ENCODE data around the gene CSH1. TPM values are rescaled to one million over a fixed set of nuclear protein-coding genes. Genes with fewer than 3 reads are reported as not detected.
A peak's percentile ranks its signal among the peaks of the same experiment; 100 is the strongest.

The CSH1 gene
- total and polyA plus RNA-seq, 2 donors (not counting 1 experiment from before 2014, with no cell fraction given) = not detected

- Histone ChIP-seq H3K4me2 (replicated peaks; ENCODE audit: low read depth, low read length, poor library complexity, severe bottlenecking) (peak overlapping the region; percentile 75), H3K9me3 (ENCODE audit: control extremely low read depth in 1 of 3, control insufficient read depth in 2 of 3, insufficient read depth in 1 of 3, low read length in 2 of 3) (peaks cover 0 to 16% (median 0%) of the 10 kb centered on the region in 3 donors), H3K79me2 (ENCODE audit: control insufficient read depth, insufficient read depth, low read length) (no peaks in the 10 kb centered on the region), H3K9ac (ENCODE audit: low read length) (peak overlapping the region; percentile 62), H3K27me3 (replicated peaks in 1 of 4; ENCODE audit: control extremely low read depth in 1 of 4, control insufficient read depth in 3 of 4, insufficient read depth in 4 of 4, low read length in 3 of 4) (no peaks in the 10 kb centered on the region), H3K4me1 (ENCODE audit: control insufficient read depth in 2 of 2, insufficient read depth in 2 of 2, low read length in 2 of 2) (peaks cover 7 to 19% of the 10 kb centered on the region in 2 donors), H3K36me3 (replicated peaks in 1 of 2; ENCODE audit: control extremely low read depth in 1 of 2, control insufficient read depth in 1 of 2, extremely low read depth in 1 of 2, insufficient read depth in 2 of 2, low read length in 1 of 2) (no peaks in the 10 kb centered on the region), H2AFZ (ENCODE audit: insufficient read depth, low read depth, low read length, poor library complexity, severe bottlenecking) (peak overlapping the region; percentile 96), H3K4me3 (ENCODE audit: control extremely low read depth in 1 of 5, extremely low read depth in 1 of 5, insufficient read depth in 1 of 5, low read depth in 2 of 5, low read length in 4 of 5) (peak overlapping the region; percentile 32 to 60 (median 53)), H3K27ac (ENCODE audit: low read length in 2 of 2) (peak overlapping the region; percentile 65 to 84), H4K20me1 (ENCODE audit: control insufficient read depth, insufficient read depth, low read length, poor library complexity, severe bottlenecking) (no peaks in the 10 kb centered on the region)
- ChIA-PET POLR2A (interaction anchor here (1.3 to 1.6 kb wide), 3 partner anchors 107 to 171 kb away, joined by 3 to 6 read pairs (median 5); partner anchors contain the start of gene ICAM2), CTCF (interaction anchor here (0.7 to 1.7 kb wide), 17 partner anchors 10 to 434 kb away, joined by 3 to 15 read pairs (median 4); partner anchors contain the start of genes CD79B, FTSJ3, GH1 and ICAM2)
- TF ChIP-seq CTCF (IDR thresholded peaks at IDR 0.05) = peak; percentile 84
- no peak for TF ChIP-seq EZH2 (IDR thresholded peaks at IDR 0.05; ENCODE audit: borderline replicate concordance, insufficient read depth, low read depth, low read length, poor library complexity, severe bottlenecking)
- H3K4me3 Mint-ChIP-seq = peak overlapping the region; percentile 88
- DNase-seq (peak; percentile 97), ATAC-seq (ENCODE audit: low read depth) (peak; percentile 96)
- peak overlapping the region; percentile 91 for H3K27ac Mint-ChIP-seq
- H3K9me3 Mint-ChIP-seq (ENCODE audit: insufficient read depth) = peaks cover 3% of the 10 kb centered on the region
- H3K4me1 Mint-ChIP-seq = peaks cover 21% of the 10 kb centered on the region
- intact Hi-C loops (cut with micrococcal nuclease) = no loop called here
- WGBS (ENCODE audit: insufficient coverage) = 33% methylated on average over 81 of the region's 82 CpGs
- H3K27me3 Mint-ChIP-seq = no peaks in the 10 kb centered on the region
Measured at GRCh38 chr17:63848834-63849689, 47.3 kb downstream of the CSH1 start.
